Erythroblast (primary cell): ENCODE data around the gene RAX2.

Experiments
- GATA1 ChIP-seq: IDR thresholded peaks from 2 replicates; pipeline ENCODE4 v1.6.1; 2011; ENCODE audit warnings: low read depth, mild to moderate bottlenecking, control low read depth, low read length, moderate library complexity
- POLR2A ChIP-seq: IDR thresholded peaks from 2 replicates; pipeline ENCODE4 v1.6.1; 2011; ENCODE audit warnings: mild to moderate bottlenecking, low read length

DNA sequence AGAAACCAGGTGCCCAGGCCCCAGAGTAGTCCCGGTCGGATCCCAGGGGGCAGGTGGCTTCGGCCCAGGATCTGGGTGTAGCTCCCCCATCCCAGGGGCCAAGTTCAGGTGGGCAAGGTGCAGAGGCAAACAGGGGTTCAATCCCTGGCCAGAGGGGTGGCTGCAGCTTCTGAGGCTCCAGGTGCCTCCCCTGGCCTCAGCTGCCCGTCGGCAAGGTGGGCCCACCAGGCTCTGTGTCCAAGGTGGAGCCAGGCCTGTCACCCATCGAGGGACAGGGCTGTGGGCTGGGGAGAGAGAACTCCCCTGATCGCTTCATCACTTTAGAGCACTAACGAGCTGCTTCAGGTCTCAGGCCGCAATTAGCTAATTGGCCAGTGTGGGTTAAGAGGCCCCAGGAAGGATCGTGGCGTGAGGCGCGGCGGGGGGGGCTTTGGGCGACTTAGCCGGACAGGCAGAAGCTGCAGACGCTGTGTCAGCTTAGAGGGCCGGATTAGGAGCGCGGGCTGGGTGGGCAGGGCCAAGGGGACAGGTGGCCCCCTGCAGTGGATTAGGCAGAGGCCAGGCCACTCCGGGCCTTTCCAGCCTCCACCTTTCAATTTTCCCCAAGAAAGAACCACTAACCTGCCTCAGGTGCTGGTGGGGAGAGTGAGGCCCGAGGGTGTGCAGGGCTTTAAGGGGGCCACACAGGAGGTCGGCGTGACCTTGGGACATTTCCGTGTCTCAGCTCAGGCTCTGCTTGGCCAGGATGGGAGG lies 2.8 kb upstream of the RAX2 start:
- TF ChIP-seq POLR2A (no peak), GATA1 (no peak)
